Raji (cell line): Measurements from ENCODE around the gene C19orf53.

Source experiments
- POLR2A ChIP-seq: IDR thresholded peaks from 2 replicates; pipeline ENCODE4 v1.6.1; 2011; ENCODE audit warnings: low read depth, low read length, control low read depth; ENCODE audit not compliant: insufficient read depth

Gene C19orf53

GRCh38 chr19:13774217-13775191, at the start of gene C19orf53:
Gene C19orf53, plus strand, starts transcription at chr19:13774456. Its CDS starts 22 bp downstream, at chr19:13774478.
- TF ChIP-seq POLR2A, result peak; percentile 90

GRCh38 chr19:13726323-13726722, 47.9 kb upstream of the C19orf53 start:
- TF ChIP-seq POLR2A, result no peak

- TF ChIP-seq POLR2A, result no peak
Observed at GRCh38 chr19:13727798-13728197, 46.5 kb upstream of the C19orf53 start.

- TF ChIP-seq POLR2A, result no peak
Observed at GRCh38 chr19:13729859-13730258, 44.4 kb upstream of the C19orf53 start.

- TF ChIP-seq POLR2A, result peak; percentile 92
Observed at GRCh38 chr19:13731147-13731964, 42.9 kb upstream of the C19orf53 start.

- no peak for TF ChIP-seq POLR2A
Observed at GRCh38 chr19:13732337-13732736, 41.9 kb upstream of the C19orf53 start.

GRCh38 chr19:13734751-13735150, 39.5 kb upstream of the C19orf53 start:
- TF ChIP-seq POLR2A, result no peak

- no peak for TF ChIP-seq POLR2A
Observed at GRCh38 chr19:13738073-13738472, 36.2 kb upstream of the C19orf53 start.

- TF ChIP-seq POLR2A, result no peak
Observed at GRCh38 chr19:13741893-13742292, 32.4 kb upstream of the C19orf53 start.

GRCh38 chr19:13742756-13743155, 31.5 kb upstream of the C19orf53 start:
- TF ChIP-seq POLR2A, result no peak

- no peak for TF ChIP-seq POLR2A
Observed at GRCh38 chr19:13744174-13744573, 30.1 kb upstream of the C19orf53 start.

- TF ChIP-seq POLR2A, result no peak
Observed at GRCh38 chr19:13747098-13747453, 27.2 kb upstream of the C19orf53 start.

- no peak for TF ChIP-seq POLR2A
Observed at GRCh38 chr19:13748169-13748828, 26.0 kb upstream of the C19orf53 start.

- TF ChIP-seq POLR2A, result no peak
Observed at GRCh38 chr19:13751436-13751835, 22.8 kb upstream of the C19orf53 start.

GRCh38 chr19:13756210-13756609, 18.0 kb upstream of the C19orf53 start:
- TF ChIP-seq POLR2A, result no peak

- no peak for TF ChIP-seq POLR2A
Observed at GRCh38 chr19:13757805-13758772, 16.2 kb upstream of the C19orf53 start.
